AG09309 (cell line): ENCODE results near the gene SLC43A1.
A peak's percentile ranks its signal among the peaks of the same experiment; 100 is the strongest.

Experiments
- DNase-seq: peaks from one replicate; pipeline ENCODE4 v3.0.0-alpha.2; 2010; ENCODE audit warnings: low read depth
- H3K4me3 ChIP-seq: 2 replicates; pipeline ENCODE4 v1.5.1; 2011; ENCODE audit warnings: mild to moderate bottlenecking, low read depth, low read length, moderate library complexity; ENCODE audit not compliant: control insufficient read depth
- CTCF ChIP-seq: IDR thresholded peaks from 2 replicates; pipeline ENCODE4 v1.5.1; 2011; ENCODE audit warnings: mild to moderate bottlenecking, low read depth, low read length, inconsistent platforms; ENCODE audit not compliant: insufficient read depth, control insufficient read depth; ENCODE audit errors: missing control alignments

The SLC43A1 gene

DNA sequence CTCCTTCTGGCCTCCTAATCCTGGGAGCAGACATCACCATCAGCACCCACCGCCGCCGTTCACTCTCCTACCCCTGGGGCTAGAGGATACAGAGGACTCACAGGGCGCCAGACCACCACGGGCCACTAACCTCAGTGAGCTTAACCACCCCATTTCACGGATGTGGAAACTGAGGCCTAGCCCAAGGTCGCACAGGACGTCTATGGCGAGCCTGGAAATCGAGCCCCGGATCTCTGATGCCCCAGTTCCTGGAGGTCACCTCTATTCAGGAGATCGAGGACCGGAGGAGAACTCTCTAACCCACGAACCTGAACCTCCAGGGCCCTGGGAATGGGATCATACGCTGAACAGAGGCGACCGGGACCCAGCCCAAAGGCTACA is 14.7 kb upstream of the SLC43A1 start:
- TF ChIP-seq CTCF: no peak

GRCh38 chr11:57529012-57529411 is 13.5 kb upstream of the SLC43A1 start:
- no peak for DNase-seq
- no peak overlapping the region for H3K4me3 ChIP-seq
- no peak for TF ChIP-seq CTCF

More for the DNA sequence above, 14.7 kb upstream of the SLC43A1 start:
- peak overlapping the region; percentile 94 for H3K4me3 ChIP-seq
- DNase-seq: no peak

DNA sequence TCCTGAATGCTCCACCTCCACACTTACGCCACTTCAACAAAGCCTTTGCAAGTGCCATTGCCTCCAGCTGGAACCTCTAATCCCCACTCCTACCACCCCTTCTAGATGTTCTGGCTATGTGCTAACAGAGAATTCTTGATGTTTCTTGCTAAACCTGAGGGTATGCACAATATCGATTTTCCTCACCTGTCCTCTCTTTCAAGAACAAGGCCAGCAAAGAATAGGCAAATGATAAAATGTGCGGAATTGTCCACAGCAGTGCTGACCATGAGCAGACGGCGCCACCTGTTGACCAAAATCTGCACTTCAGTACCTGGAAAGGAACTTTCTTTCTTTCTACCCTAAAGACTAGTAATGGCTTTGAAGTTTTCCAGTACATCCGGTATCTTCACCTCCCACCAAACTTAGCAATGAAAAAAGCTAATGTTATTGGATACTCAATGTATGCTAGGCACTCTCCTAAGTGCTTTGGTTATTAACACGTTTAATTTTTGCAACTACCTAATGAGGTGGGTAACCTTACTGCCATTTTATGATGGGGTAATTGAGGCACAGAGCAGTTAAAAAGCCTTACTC is 11.6 kb upstream of the SLC43A1 start:
- no peak overlapping the region for H3K4me3 ChIP-seq
- DNase-seq: no peak
- peak; percentile 91 for TF ChIP-seq CTCF

DNA sequence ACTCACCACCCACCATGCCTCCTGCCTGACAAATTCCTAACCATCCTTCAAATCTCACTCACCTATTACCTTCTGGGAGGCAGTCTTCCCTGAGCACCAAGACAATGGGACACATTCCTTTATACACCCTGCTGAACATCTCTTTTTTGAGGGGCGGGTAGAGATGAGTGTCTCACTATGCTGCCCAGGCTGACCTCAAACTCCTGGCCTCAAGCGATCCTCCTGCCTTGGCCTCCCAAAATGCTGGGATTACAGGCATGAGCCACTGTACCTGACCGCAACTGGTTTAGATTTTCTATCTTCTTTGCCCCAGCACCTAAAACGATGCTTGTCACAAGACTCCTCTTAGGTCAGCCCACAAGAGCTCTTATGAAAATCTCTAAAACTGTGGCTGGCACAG is 7.9 kb upstream of the SLC43A1 start:
- TF ChIP-seq CTCF: no peak
- no peak overlapping the region for H3K4me3 ChIP-seq
- DNase-seq: no peak

- TF ChIP-seq CTCF: no peak
- no peak overlapping the region for H3K4me3 ChIP-seq
- DNase-seq: no peak
Measured at GRCh38 chr11:57521116-57521515, 5.6 kb upstream of the SLC43A1 start.

GRCh38 chr11:57516061-57516443 is 550 bp upstream of the SLC43A1 start:
- TF ChIP-seq CTCF: no peak

More at GRCh38 chr11:57516061-57516443, 550 bp upstream of the SLC43A1 start:
- DNase-seq: no peak
- H3K4me3 ChIP-seq: peak overlapping the region; percentile 87
